Neural cell (in vitro differentiated cells): ENCODE data around the gene DPEP2. TPM values are rescaled to one million over a fixed set of nuclear protein-coding genes. Genes with fewer than 3 reads are reported as not detected.

Experiments used
- H2AFZ ChIP-seq: fragments of 200-600, 300-800 bp; sonication (generic), shearing (Covaris generic); 2 replicates; pipeline ENCODE4 v1.6.0; 2014; ENCODE audit warnings: low read depth, mild to moderate bottlenecking, antibody characterized with exemption, low read length, moderate library complexity
- H3F3A ChIP-seq: fragments of 200-600 bp; shearing (Covaris generic); 2 replicates; pipeline ENCODE4 v1.6.1; 2016; ENCODE audit warnings: mild to moderate bottlenecking, moderate library complexity, mixed read lengths, antibody characterized with exemption, low read length; ENCODE audit not compliant: insufficient read depth, poor library complexity, severe bottlenecking
- H3K27ac ChIP-seq: fragments of 200-600, 300-800 bp; sonication (generic), shearing (Covaris generic); 2 replicates; pipeline ENCODE4 v1.5.1; 2014; ENCODE audit warnings: mild to moderate bottlenecking, low read length, moderate library complexity
- H3K27me3 ChIP-seq: fragments of 300-800, 200-600 bp; sonication (generic), shearing (Covaris generic); 2 replicates; pipeline ENCODE4 v1.6.0; 2014; ENCODE audit warnings: mild to moderate bottlenecking, low read depth, low read length, moderate library complexity; ENCODE audit not compliant: insufficient read depth
- H3K36me3 ChIP-seq: fragments of 300-800, 200-600 bp; sonication (generic), shearing (Covaris generic); 2 replicates; pipeline ENCODE4 v1.5.1; 2014; ENCODE audit warnings: mild to moderate bottlenecking, antibody characterized with exemption, low read length, moderate library complexity; ENCODE audit not compliant: insufficient read depth
- H3K4me2 ChIP-seq: fragments of 300-800, 200-600 bp; sonication (generic), shearing (Covaris generic); 2 replicates; pipeline ENCODE4 v1.6.0; 2014; ENCODE audit warnings: mild to moderate bottlenecking, low read length
- H3K4me3 ChIP-seq: fragments of 300-800, 200-600 bp; sonication (generic), shearing (Covaris generic); 2 replicates; pipeline ENCODE4 v1.5.1; 2014; ENCODE audit warnings: mild to moderate bottlenecking, low read length, moderate library complexity
- H3K79me2 ChIP-seq: fragments of 200-600 bp; shearing (Covaris generic); replicated peaks from 2 replicates; pipeline ENCODE4 v1.6.0; 2014; ENCODE audit warnings: mild to moderate bottlenecking, low read length, moderate library complexity; ENCODE audit not compliant: insufficient read depth
- H3K9ac ChIP-seq: fragments of 300-800, 200-600 bp; sonication (generic), shearing (Covaris generic); 2 replicates; pipeline ENCODE4 v1.6.1; 2016; ENCODE audit warnings: mild to moderate bottlenecking, low read length, mixed read lengths
- H3K9me2 ChIP-seq: fragments of 200-600 bp; shearing (Covaris generic); 2 replicates; pipeline ENCODE4 v1.6.1; 2016; ENCODE audit warnings: mild to moderate bottlenecking, low read length, mixed read lengths; ENCODE audit not compliant: insufficient read depth
- H3K9me3 ChIP-seq: fragments of 200-600, 300-800 bp; sonication (generic), shearing (Covaris generic); 2 replicates; pipeline ENCODE4 v1.6.1; 2016; ENCODE audit warnings: mild to moderate bottlenecking, mixed run types, low read length, moderate library complexity, mixed read lengths
- H4K20me1 ChIP-seq: fragments of 200-600 bp; shearing (Covaris generic); 2 replicates; pipeline ENCODE4 v1.6.1; 2016; ENCODE audit warnings: mild to moderate bottlenecking, mixed run types; ENCODE audit not compliant: insufficient read depth
- EP300 ChIP-seq: fragments of 450-650 bp; conservative IDR thresholded peaks from 2 replicates; pipeline ENCODE4 v1.6.1; 2014; ENCODE audit warnings: antibody characterized with exemption, mild to moderate bottlenecking, moderate library complexity; ENCODE audit not compliant: poor library complexity, severe bottlenecking
- EZH2 ChIP-seq: fragments of 200-600, 300-800 bp; shearing (Covaris generic), sonication (generic); IDR thresholded peaks from 2 replicates; pipeline ENCODE4 v1.6.1; 2014; ENCODE audit warnings: antibody characterized with exemption, low read length, borderline replicate concordance, mild to moderate bottlenecking; ENCODE audit not compliant: insufficient read depth, poor library complexity, severe bottlenecking
- MXI1 ChIP-seq: fragments of 450-650 bp; conservative IDR thresholded peaks from 2 replicates; pipeline ENCODE4 v1.6.1; 2014; ENCODE audit warnings: antibody characterized with exemption, mild to moderate bottlenecking; ENCODE audit not compliant: poor library complexity, severe bottlenecking
- RAD21 ChIP-seq: fragments of 450-650 bp; conservative IDR thresholded peaks from 2 replicates; pipeline ENCODE4 v1.6.1; 2014; ENCODE audit warnings: antibody characterized with exemption, mild to moderate bottlenecking, moderate library complexity
- SMC3 ChIP-seq: fragments of 450-650 bp; conservative IDR thresholded peaks from 2 replicates; pipeline ENCODE4 v1.6.1; 2014; ENCODE audit warnings: antibody characterized with exemption, mild to moderate bottlenecking, moderate library complexity; ENCODE audit not compliant: poor library complexity
- TAF1 ChIP-seq: IDR thresholded peaks from 2 replicates; pipeline ENCODE4 v1.6.1; 2012; ENCODE audit warnings: low read depth
- polyA plus RNA-seq: library from polyadenylated mRNA; depleted of rRNA; stranded (reverse); fragments of >200 nt; gene quantifications from 2 replicates; pipeline ENCODE4 v1.2.3, GENCODE V29; 2014
- TF ChIP-seq, protein P1 (sequence below): IDR thresholded peaks from 2 replicates; pipeline ENCODE4 v1.6.1; 2012; ENCODE audit warnings: borderline replicate concordance
- TF ChIP-seq, protein P2 (sequence below): fragments of 450-650 bp; IDR thresholded peaks from 2 replicates; pipeline ENCODE4 v1.5.1; 2014; ENCODE audit warnings: antibody characterized with exemption, mild to moderate bottlenecking, moderate library complexity; ENCODE audit not compliant: poor library complexity, severe bottlenecking

DPEP2 gene
- polyA plus RNA-seq, 1 donor from 2014 or later: not detected

DNA sequence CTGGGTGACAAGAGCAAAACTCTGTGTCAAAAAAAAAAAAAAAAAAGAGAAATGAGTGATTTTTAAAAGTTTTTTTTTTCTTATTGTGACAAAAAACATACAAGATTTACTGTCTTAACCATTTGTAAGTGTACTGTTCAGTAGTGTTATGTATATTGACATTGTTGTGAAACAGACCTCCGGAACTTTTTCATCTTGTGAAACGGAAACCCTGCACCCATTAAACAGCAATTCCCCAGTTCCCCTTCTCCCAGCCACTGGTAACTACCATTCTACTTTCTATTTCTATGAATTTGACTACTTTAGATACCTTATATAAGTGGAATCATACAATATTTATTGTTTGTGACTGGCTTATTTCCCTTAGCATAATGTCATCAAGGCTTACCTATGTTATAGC is 42.5 kb upstream of the DPEP2 start:
- no peak overlapping the region for H3K9ac ChIP-seq
- no peaks in the 10 kb centered on the region for H3K27me3 ChIP-seq
- H2AFZ ChIP-seq: no peak overlapping the region
- H3K36me3 ChIP-seq: no peaks in the 10 kb centered on the region
- no peaks in the 10 kb centered on the region for H3F3A ChIP-seq
- H3K27ac ChIP-seq: no peak overlapping the region
- H3K4me2 ChIP-seq: no peak overlapping the region
- no peak overlapping the region for H3K4me3 ChIP-seq
- no peaks in the 10 kb centered on the region for H3K79me2 ChIP-seq
- TF ChIP-seq TAF1 (no peak), EZH2 (no peak), MXI1 (no peak), EP300 (no peak)
- TF ChIP-seq, protein P1, sequence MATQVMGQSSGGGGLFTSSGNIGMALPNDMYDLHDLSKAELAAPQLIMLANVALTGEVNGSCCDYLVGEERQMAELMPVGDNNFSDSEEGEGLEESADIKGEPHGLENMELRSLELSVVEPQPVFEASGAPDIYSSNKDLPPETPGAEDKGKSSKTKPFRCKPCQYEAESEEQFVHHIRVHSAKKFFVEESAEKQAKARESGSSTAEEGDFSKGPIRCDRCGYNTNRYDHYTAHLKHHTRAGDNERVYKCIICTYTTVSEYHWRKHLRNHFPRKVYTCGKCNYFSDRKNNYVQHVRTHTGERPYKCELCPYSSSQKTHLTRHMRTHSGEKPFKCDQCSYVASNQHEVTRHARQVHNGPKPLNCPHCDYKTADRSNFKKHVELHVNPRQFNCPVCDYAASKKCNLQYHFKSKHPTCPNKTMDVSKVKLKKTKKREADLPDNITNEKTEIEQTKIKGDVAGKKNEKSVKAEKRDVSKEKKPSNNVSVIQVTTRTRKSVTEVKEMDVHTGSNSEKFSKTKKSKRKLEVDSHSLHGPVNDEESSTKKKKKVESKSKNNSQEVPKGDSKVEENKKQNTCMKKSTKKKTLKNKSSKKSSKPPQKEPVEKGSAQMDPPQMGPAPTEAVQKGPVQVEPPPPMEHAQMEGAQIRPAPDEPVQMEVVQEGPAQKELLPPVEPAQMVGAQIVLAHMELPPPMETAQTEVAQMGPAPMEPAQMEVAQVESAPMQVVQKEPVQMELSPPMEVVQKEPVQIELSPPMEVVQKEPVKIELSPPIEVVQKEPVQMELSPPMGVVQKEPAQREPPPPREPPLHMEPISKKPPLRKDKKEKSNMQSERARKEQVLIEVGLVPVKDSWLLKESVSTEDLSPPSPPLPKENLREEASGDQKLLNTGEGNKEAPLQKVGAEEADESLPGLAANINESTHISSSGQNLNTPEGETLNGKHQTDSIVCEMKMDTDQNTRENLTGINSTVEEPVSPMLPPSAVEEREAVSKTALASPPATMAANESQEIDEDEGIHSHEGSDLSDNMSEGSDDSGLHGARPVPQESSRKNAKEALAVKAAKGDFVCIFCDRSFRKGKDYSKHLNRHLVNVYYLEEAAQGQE: no peak
- TF ChIP-seq, protein P2, sequence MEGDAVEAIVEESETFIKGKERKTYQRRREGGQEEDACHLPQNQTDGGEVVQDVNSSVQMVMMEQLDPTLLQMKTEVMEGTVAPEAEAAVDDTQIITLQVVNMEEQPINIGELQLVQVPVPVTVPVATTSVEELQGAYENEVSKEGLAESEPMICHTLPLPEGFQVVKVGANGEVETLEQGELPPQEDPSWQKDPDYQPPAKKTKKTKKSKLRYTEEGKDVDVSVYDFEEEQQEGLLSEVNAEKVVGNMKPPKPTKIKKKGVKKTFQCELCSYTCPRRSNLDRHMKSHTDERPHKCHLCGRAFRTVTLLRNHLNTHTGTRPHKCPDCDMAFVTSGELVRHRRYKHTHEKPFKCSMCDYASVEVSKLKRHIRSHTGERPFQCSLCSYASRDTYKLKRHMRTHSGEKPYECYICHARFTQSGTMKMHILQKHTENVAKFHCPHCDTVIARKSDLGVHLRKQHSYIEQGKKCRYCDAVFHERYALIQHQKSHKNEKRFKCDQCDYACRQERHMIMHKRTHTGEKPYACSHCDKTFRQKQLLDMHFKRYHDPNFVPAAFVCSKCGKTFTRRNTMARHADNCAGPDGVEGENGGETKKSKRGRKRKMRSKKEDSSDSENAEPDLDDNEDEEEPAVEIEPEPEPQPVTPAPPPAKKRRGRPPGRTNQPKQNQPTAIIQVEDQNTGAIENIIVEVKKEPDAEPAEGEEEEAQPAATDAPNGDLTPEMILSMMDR: no peak
- no peaks in the 10 kb centered on the region for H3K9me3 ChIP-seq
- no peaks in the 10 kb centered on the region for H4K20me1 ChIP-seq
- no peaks in the 10 kb centered on the region for H3K9me2 ChIP-seq

DNA sequence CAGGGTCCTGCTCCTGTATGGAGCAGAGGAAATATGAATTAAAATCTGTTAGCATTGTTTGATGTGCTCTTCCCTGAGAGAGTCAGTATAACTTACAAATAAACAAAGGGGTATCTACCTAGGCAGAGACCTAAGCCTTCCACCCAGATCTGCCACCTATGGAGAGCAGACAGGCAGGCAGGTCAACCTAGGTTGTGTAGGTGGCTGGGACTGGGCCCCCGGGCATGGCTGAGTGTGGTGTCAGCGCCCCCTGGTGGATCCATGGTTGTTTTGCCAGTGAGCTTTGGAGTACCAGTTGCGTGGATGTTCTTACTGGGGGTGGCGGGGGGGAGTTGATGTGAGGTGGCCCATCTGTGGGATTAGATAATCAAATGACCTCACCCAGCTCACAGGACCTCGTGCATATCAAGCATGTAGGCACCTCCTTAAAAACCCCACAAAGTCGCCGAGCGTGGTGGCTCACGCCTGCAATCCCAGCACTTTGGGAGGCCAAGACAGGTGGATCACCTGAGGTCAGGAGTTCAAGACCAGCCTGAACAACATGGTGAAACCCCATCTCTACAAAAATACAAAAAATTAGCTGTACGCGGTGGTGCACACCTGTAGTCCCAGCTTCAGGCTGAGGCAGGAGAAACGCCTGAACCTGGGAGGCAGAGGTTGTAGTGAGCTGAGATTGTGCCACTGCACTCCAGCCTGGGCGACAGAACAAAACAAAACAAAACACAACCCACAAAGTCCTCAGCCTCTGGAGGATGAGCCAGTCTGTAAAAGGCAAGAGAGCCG is 41.4 kb upstream of the DPEP2 start:
- H3K4me2 ChIP-seq: no peak overlapping the region
- H3K36me3 ChIP-seq: no peaks in the 10 kb centered on the region
- no peak overlapping the region for H3K9ac ChIP-seq
- H3K9me2 ChIP-seq: no peaks in the 10 kb centered on the region
- no peaks in the 10 kb centered on the region for H3F3A ChIP-seq
- no peaks in the 10 kb centered on the region for H3K27me3 ChIP-seq
- H3K79me2 ChIP-seq: no peaks in the 10 kb centered on the region
- no peak overlapping the region for H3K4me3 ChIP-seq
- H2AFZ ChIP-seq: no peak overlapping the region
- TF ChIP-seq EZH2 (no peak), SMC3 (peak; percentile 80), RAD21 (peak; percentile 77)
- TF ChIP-seq, protein P2: peak; percentile 77
- TF ChIP-seq, protein P1: no peak
- no peaks in the 10 kb centered on the region for H4K20me1 ChIP-seq
- H3K27ac ChIP-seq: no peak overlapping the region
- H3K9me3 ChIP-seq: no peaks in the 10 kb centered on the region
